Effector CD8-positive, alpha-beta T cell (primary cell): ENCODE results near the gene CCDC74A.
"Not testable (repeated sequence)": the region's sequence is repeated elsewhere in the genome, so short reads cannot be mapped to it uniquely, and the experiment has no call there.

Experiments used
- DNase-seq: peaks from one replicate; lab custom pipeline; 2025; lab: John Stamatoyannopoulos, UW

Gene CCDC74A

GRCh38 chr2:131556998-131557397 is 29.3 kb downstream of the CCDC74A start:
- DNase-seq: no peak

- no peak for DNase-seq
Measured at GRCh38 chr2:131557558-131558321, 30.1 kb downstream of the CCDC74A start.

- DNase-seq: no peak
Measured at GRCh38 chr2:131566371-131566770, 38.7 kb downstream of the CCDC74A start.

GRCh38 chr2:131567891-131568290 is 40.2 kb downstream of the CCDC74A start:
- DNase-seq: no peak

GRCh38 chr2:131568401-131568800 is 40.7 kb downstream of the CCDC74A start:
- not testable (repeated sequence) for DNase-seq

GRCh38 chr2:131572175-131572574 is 44.5 kb downstream of the CCDC74A start:
- DNase-seq: no peak

GRCh38 chr2:131577812-131578211 is 50.1 kb downstream of the CCDC74A start:
- DNase-seq: no peak

GRCh38 chr2:131580187-131580586 is 52.5 kb downstream of the CCDC74A start:
- DNase-seq: no peak
